GM20000 (cell line): Measurements from ENCODE around the gene UBASH3B.

Experiments used
- DNase-seq: peaks from one replicate; pipeline ENCODE4 v3.0.0; 2012; ENCODE audit warnings: low spot score
- CTCF ChIP-seq: IDR thresholded peaks from 2 replicates; pipeline ENCODE4 v1.5.1; 2012; ENCODE audit warnings: mild to moderate bottlenecking, control low read depth; ENCODE audit errors: extremely low read depth, missing control alignments

The UBASH3B gene

DNA sequence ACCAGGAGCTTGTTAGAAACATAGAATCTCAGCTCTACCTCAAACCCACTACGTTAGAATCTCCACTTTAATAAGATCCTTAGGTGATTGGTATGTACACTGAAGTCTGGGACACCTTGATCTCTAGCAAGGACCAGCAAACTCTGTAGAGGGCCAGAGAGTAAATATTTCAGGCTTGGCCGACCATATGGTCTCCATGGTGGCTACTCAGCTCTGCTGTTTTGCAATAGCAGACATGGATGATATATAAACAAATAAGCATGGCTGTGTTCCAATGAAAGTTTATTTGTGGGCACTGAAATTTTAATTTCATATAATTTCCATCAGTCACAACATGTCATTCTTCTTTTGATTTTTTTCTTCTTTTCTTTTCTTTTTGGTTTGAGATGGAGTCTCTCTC, 23.9 kb downstream of the UBASH3B start:
- no peak for TF ChIP-seq CTCF
- DNase-seq, result no peak

DNA sequence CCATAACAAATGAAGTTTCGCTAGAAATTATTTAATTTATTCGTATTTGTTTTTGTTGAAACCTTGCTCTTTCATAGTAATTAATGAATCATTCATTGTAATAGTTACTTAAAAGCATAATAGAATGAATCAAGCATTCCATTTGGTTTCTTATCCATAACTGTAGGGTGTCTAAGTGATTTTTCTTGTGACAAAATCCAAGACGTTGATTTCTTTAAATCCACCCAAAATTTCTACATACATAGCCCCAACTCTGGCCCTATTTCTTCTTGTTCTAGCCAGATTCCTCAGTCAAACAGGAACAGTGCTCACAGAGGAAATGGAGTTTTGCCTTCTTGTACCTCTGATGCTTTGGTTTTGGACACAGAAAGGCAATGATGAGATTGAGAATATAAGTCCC, 25.5 kb downstream of the UBASH3B start:
- TF ChIP-seq CTCF, result no peak
- DNase-seq, result no peak

- no peak for TF ChIP-seq CTCF
- no peak for DNase-seq
Observed at GRCh38 chr11:122681735-122682134, 26.2 kb downstream of the UBASH3B start.

DNA sequence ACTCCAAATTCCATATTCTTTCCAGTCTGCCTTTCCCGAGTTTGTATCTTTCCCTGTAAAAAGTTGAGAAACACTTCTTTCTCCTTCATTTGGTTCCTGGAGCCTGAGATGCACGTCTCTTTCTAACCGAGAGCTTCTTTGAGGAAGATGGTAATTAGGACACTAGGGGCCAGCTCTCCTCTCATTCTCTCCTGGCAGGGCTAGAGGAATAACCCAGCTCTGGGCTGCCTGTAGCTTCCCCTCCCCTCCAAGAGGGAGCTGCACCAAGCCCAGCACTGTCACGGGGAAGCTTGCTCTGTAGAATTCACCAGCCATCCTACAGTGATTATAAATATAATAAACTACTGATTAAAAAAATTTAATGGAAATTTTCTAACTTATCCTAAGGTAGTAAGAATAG, 26.9 kb downstream of the UBASH3B start:
- no peak for TF ChIP-seq CTCF
- DNase-seq, result no peak

DNA sequence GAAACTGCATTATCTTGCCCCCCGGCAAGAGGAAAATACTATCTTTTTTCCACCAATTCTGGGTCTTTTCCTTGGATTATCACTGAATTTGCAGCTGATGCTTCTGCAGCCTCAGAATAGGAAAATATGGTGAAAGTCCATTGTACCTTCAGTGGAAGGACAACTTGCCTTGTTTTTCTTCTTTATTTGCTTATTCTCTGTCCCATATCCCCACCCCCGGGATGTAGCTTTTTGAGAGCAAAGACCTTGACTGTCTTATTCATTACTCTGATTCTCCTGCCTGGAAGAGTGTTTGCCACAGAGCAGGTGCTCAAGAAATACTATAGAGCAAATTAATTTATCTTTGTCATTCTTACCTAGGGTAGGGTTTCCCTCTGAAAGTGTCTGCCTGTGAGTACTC, 29.5 kb downstream of the UBASH3B start:
- DNase-seq, result no peak
- no peak for TF ChIP-seq CTCF

DNA sequence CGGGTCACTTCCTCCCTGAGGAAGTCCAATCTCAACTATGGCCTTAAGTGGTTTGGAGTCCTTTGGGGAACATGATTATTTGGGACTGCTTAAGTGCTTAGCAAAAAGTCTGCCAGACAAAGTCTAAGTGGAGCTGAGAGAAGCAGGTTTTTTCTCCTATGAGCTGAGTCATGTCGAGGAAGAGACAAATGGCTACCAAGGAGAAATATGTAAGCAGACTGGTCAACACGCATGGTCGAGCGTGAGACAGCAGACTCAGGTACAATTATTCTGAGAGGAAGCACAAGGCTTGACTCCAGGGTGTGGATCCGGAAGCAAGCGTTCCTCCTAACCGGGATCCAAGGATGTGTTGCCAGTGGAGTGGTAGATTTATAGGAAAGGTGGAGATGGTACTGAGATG, 30.6 kb downstream of the UBASH3B start:
- DNase-seq, result no peak
- TF ChIP-seq CTCF, result no peak

- DNase-seq, result no peak
- no peak for TF ChIP-seq CTCF
Observed at GRCh38 chr11:122690384-122690783, 34.9 kb downstream of the UBASH3B start.
